ENCODE data around the gene MAGEF1. TPM values are rescaled to one million over a fixed set of nuclear protein-coding genes. Genes with fewer than 3 reads are reported as not detected.

MAGEF1 gene
- total RNA-seq, 6 experiments from 2014 or later, result 22.8 to 31.4 (median 23.4) TPM

- H3K36me3 Mint-ChIP-seq (ENCODE audit: low read depth), result no peaks in the 10 kb centered on the region
- H3K4me3 Mint-ChIP-seq, result no peak overlapping the region
- H3K4me1 Mint-ChIP-seq (ENCODE audit: low read depth), result peaks cover 24% of the 10 kb centered on the region
- peaks cover 2% of the 10 kb centered on the region for H3K27me3 Mint-ChIP-seq (ENCODE audit: insufficient read depth)
- H3K9me3 Mint-ChIP-seq, result no peaks in the 10 kb centered on the region
- no peak for DNase-seq
- TF ChIP-seq CTCF (IDR thresholded peaks at IDR 0.05), result no peak
- H3K27ac Mint-ChIP-seq, result no peak overlapping the region
These were observed 46.2 kb upstream of the MAGEF1 start for GRCh38 chr3:184758056-184758455.

GRCh38 chr3:184757022-184757651 lies 45.3 kb upstream of the MAGEF1 start:
- H3K4me3 Mint-ChIP-seq, result peak overlapping the region; percentile 22
- H3K9me3 Mint-ChIP-seq, result no peaks in the 10 kb centered on the region
- no peak overlapping the region; the same call in 1 of the 2 replicates for H3K27ac Mint-ChIP-seq
- peaks cover 24% of the 10 kb centered on the region for H3K4me1 Mint-ChIP-seq (ENCODE audit: low read depth)
- TF ChIP-seq CTCF (IDR thresholded peaks at IDR 0.05), result no peak
- peak; percentile 33 for DNase-seq
- H3K36me3 Mint-ChIP-seq (ENCODE audit: low read depth), result no peaks in the 10 kb centered on the region
- H3K27me3 Mint-ChIP-seq (ENCODE audit: insufficient read depth), result no peaks in the 10 kb centered on the region; the same call in 1 of the 2 replicates

- Mint-ChIP-seq H3K27me3 (ENCODE audit: insufficient read depth) (peaks cover 7% of the 10 kb centered on the region), H3K4me1 (ENCODE audit: low read depth) (peaks cover 22% of the 10 kb centered on the region), H3K27ac (no peak overlapping the region; the same call in 1 of the 2 replicates), H3K4me3 (peak overlapping the region; percentile 22), H3K36me3 (ENCODE audit: low read depth) (no peaks in the 10 kb centered on the region), H3K9me3 (no peaks in the 10 kb centered on the region)
- no peak for DNase-seq
- no peak for TF ChIP-seq CTCF (IDR thresholded peaks at IDR 0.05)
These were observed 44.5 kb upstream of the MAGEF1 start for GRCh38 chr3:184756151-184757021.

GRCh38 chr3:184755315-184755731 lies 43.5 kb upstream of the MAGEF1 start:
- H3K36me3 Mint-ChIP-seq (ENCODE audit: low read depth), result no peaks in the 10 kb centered on the region
- H3K27ac Mint-ChIP-seq, result no peak overlapping the region
- no peak for DNase-seq
- TF ChIP-seq CTCF (IDR thresholded peaks at IDR 0.05), result no peak
- H3K9me3 Mint-ChIP-seq, result no peaks in the 10 kb centered on the region
- no peak overlapping the region for H3K4me3 Mint-ChIP-seq
- peaks cover 13% of the 10 kb centered on the region for H3K4me1 Mint-ChIP-seq (ENCODE audit: low read depth)
- peaks cover 11% of the 10 kb centered on the region for H3K27me3 Mint-ChIP-seq (ENCODE audit: insufficient read depth)

- no peak for TF ChIP-seq CTCF (IDR thresholded peaks at IDR 0.05)
- H3K27me3 Mint-ChIP-seq (ENCODE audit: insufficient read depth), result peaks cover 23% of the 10 kb centered on the region
- no peak overlapping the region for H3K27ac Mint-ChIP-seq
- no peak for DNase-seq
- no peaks in the 10 kb centered on the region for H3K9me3 Mint-ChIP-seq
- H3K4me1 Mint-ChIP-seq (ENCODE audit: low read depth), result peaks cover 18% of the 10 kb centered on the region
- H3K4me3 Mint-ChIP-seq, result no peak overlapping the region
- no peaks in the 10 kb centered on the region for H3K36me3 Mint-ChIP-seq (ENCODE audit: low read depth)
These were observed 40.5 kb upstream of the MAGEF1 start for GRCh38 chr3:184752361-184752760.
